Right lobe of liver (tissue), 4 donors: ENCODE results near the gene QPRT.

Experiments used
- POLR2A ChIP-seq: fragments of 450-650 bp; IDR thresholded peaks from one replicate; pipeline ENCODE4 v1.6.1; 2017; ENCODE audit warnings: antibody characterized with exemption, mild to moderate bottlenecking
- TF ChIP-seq, protein P1 (sequence below), 4 donors: fragments of 200-600 bp in 3 of 4; fragments of 450-650 bp in 1 of 4; IDR thresholded peaks; one replicate each; pipeline versions ENCODE4 v1.5.1 to v1.8.0; 2016 to 2022; ENCODE audit warnings: antibody characterized with exemption in 4 of 4, mild to moderate bottlenecking in 2 of 4
- donor health status: DM: no; HTN: no; CAD: no.
- donor health status: DM: no; HTN: no; CAD: no.
- donor health status: DM: no; HTN: yes; CAD: no.

DNA sequence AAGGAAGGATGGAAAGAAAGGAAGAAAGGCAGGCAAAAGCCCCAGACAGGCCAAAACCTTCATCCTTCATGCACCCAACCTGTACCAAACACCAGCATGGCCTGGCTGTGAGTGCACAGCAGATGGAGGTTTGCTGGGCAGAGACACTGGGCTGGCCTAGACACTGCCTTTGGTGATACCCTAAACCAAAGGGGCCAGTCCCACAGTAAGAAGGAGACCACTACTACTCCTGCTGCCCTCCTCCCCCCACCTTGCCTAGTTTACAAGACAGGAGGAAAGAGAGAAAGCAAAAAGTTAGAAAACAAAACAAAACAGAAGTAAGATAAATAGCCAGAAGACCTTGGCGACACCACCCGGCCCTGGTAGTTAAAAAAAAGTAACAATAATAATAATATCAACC lies 19.1 kb downstream of the QPRT start:
- TF ChIP-seq, protein P1, sequence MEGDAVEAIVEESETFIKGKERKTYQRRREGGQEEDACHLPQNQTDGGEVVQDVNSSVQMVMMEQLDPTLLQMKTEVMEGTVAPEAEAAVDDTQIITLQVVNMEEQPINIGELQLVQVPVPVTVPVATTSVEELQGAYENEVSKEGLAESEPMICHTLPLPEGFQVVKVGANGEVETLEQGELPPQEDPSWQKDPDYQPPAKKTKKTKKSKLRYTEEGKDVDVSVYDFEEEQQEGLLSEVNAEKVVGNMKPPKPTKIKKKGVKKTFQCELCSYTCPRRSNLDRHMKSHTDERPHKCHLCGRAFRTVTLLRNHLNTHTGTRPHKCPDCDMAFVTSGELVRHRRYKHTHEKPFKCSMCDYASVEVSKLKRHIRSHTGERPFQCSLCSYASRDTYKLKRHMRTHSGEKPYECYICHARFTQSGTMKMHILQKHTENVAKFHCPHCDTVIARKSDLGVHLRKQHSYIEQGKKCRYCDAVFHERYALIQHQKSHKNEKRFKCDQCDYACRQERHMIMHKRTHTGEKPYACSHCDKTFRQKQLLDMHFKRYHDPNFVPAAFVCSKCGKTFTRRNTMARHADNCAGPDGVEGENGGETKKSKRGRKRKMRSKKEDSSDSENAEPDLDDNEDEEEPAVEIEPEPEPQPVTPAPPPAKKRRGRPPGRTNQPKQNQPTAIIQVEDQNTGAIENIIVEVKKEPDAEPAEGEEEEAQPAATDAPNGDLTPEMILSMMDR (IDR thresholded peaks at IDR 0.05) = no peak
- TF ChIP-seq POLR2A = no peak
